GM21723 (cell line): ENCODE results near the gene ZNF700.
"Not testable (repeated sequence)": the region's sequence is repeated elsewhere in the genome, so short reads cannot be mapped to it uniquely, and the experiment has no call there.

Experiments
- ATAC-seq: cut with Tn5 transposase; IDR thresholded peaks from one replicate; pipeline ENCODE4 v1.9.1; 2021; ENCODE audit warnings: mild to moderate bottlenecking, moderate library complexity; ENCODE audit not compliant: unreplicated experiment

Gene ZNF700

GRCh38 chr19:11987405-11988281 lies 62.7 kb downstream of the ZNF700 start:
- peak; percentile 73 for ATAC-seq

DNA sequence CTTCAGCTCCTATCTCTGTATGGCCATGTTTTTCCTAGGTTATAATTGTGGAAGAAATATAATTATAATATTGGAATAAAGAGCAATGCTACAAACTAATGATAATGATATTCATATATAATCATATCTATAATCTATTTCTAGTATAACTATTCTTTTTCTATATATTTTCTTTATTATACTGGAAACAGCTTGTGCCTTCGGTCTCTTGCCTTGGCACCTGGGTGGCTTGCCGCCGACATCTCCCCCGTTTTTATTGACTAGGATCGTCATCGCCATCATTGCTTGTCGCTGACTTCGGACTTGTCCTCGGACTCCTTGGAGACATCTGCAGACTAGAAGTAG lies 64.2 kb downstream of the ZNF700 start:
- no peak for ATAC-seq

GRCh38 chr19:11991921-11992320 lies 67.0 kb downstream of the ZNF700 start:
- not testable (repeated sequence) for ATAC-seq

- no peak for ATAC-seq
These were observed 70.3 kb downstream of the ZNF700 start for GRCh38 chr19:11995174-11995573.
